HCT116 (cell line): ENCODE measurements around the gene FBN3. TPM values are rescaled to one million over a fixed set of nuclear protein-coding genes. Genes with fewer than 3 reads are reported as not detected.

Experiments
- ATAC-seq: fragments of 200-7000 bp; cut with Tn5 transposase; 2 replicates; pipeline ENCODE4 v1.9.1; 2020; ENCODE audit warnings: mild to moderate bottlenecking, moderate library complexity
- BruUV-seq: library from RNA; stranded (reverse); fragments of 400-500 nt; replicated peaks from 2 replicates; lab custom pipeline; 2021; lab: Mats Ljungman, UMichigan
- CTCF ChIA-PET: fragments of 300-600 bp; sonication (Branson Sonifier 250); formaldehyde crosslinking; loops from one replicate; lab custom pipeline; 2021; ENCODE audit warnings: antibody characterized with exemption; lab: Charles Lee
- POLR2A ChIA-PET: fragments of 300-600, 350-600 bp; sonication (Branson Sonifier 250); formaldehyde crosslinking; loops from one replicate; lab custom pipeline; 2021; ENCODE audit warnings: antibody characterized with exemption; lab: Charles Lee
- RAD21 ChIA-PET, 2 experiments: fragments of 300-600 bp; sonication (Branson Sonifier 250); formaldehyde crosslinking; loops; one replicate each; lab custom pipeline; 2023; ENCODE audit warnings: low total read pairs in 2 of 2; ENCODE audit not compliant: uncharacterized antibody in 2 of 2, unreplicated experiment in 2 of 2, low non-redundant PET in 1 of 2; lab: Charles Lee
- DNase-seq: peaks from one replicate; pipeline ENCODE4 v3.0.0-alpha.2; 2010; ENCODE audit warnings: low read depth, low spot score
- H2AFZ ChIP-seq: fragments of 200-600 bp; shearing (Covaris generic), sonication (generic); 2 replicates; pipeline ENCODE4 v1.6.1; 2017; ENCODE audit warnings: low read depth, mixed run types, mixed read lengths, antibody characterized with exemption, low read length; ENCODE audit not compliant: poor library complexity, severe bottlenecking
- H3K27ac ChIP-seq: 2 replicates; pipeline ENCODE4 v1.5.1; 2012; ENCODE audit warnings: low read depth, low read length
- H3K27me3 ChIP-seq: fragments of 200-600 bp; sonication (generic); 2 replicates; pipeline ENCODE4 v1.6.1; 2016; ENCODE audit warnings: mixed run types, low read length, mixed read lengths; ENCODE audit not compliant: insufficient read depth
- H3K36me3 ChIP-seq, 2 experiments: fragments of 200-500 bp in 1 of 2; fragments of 200-600 bp in 1 of 2; sonication (Bioruptor generic) in 1 of 2; sonication (generic) in 1 of 2; 2 replicates each; pipeline versions ENCODE4 v1.5.1 to v1.6.1; 2014 to 2016; ENCODE audit warnings: low read length in 2 of 2, inconsistent platforms in 1 of 2, mixed read lengths in 1 of 2, mixed run types in 1 of 2; ENCODE audit not compliant: insufficient read depth in 2 of 2, control insufficient read depth in 1 of 2
- H3K4me1 ChIP-seq, 2 experiments: fragments of 200-600 bp in 1 of 2; sonication (generic) in 1 of 2; 2 replicates each; pipeline versions ENCODE4 v1.5.1 to v1.6.1; 2012 to 2017; ENCODE audit warnings: low read length in 2 of 2, inconsistent platforms in 1 of 2, mild to moderate bottlenecking in 1 of 2, mixed read lengths in 1 of 2, mixed run types in 1 of 2, moderate library complexity in 1 of 2; ENCODE audit not compliant: insufficient read depth in 2 of 2, control insufficient read depth in 1 of 2
- H3K4me2 ChIP-seq: fragments of 200-600 bp; sonication (generic); 2 replicates; pipeline ENCODE4 v1.6.1; 2017; ENCODE audit warnings: mixed run types, low read length, mixed read lengths
- H3K4me3 ChIP-seq, 2 experiments: fragments of 200-600 bp in 1 of 2; sonication (generic) in 1 of 2; replicated peaks in 1 of 2; 2 replicates each; pipeline ENCODE4 v1.5.1; 2011 to 2016; ENCODE audit warnings: low read length in 2 of 2, control low read depth in 1 of 2, low read depth in 1 of 2, mild to moderate bottlenecking in 1 of 2, mixed read lengths in 1 of 2, mixed run types in 1 of 2
- H3K79me2 ChIP-seq: fragments of 200-600 bp; sonication (generic); 2 replicates; pipeline ENCODE4 v1.6.1; 2017; ENCODE audit warnings: mild to moderate bottlenecking, mixed run types, low read length, moderate library complexity, mixed read lengths; ENCODE audit not compliant: insufficient read depth
- H3K9ac ChIP-seq: fragments of 200-600 bp; sonication (generic); 2 replicates; pipeline ENCODE4 v1.6.1; 2016; ENCODE audit warnings: low read length, mixed read lengths
- H3K9me2 ChIP-seq: fragments of 200-600 bp; sonication (generic), shearing (Covaris generic); 2 replicates; pipeline ENCODE4 v1.6.1; 2017; ENCODE audit warnings: mixed run types, mild to moderate bottlenecking, moderate library complexity; ENCODE audit not compliant: insufficient read depth
- H3K9me3 ChIP-seq, 2 experiments: fragments of 200-500 bp in 1 of 2; fragments of 200-600 bp in 1 of 2; sonication (Bioruptor generic) in 1 of 2; sonication (generic) in 1 of 2; 2 replicates each; pipeline ENCODE4 v1.6.1; 2014 to 2017; ENCODE audit warnings: low read length in 2 of 2, mixed read lengths in 2 of 2, inconsistent platforms in 1 of 2, low read depth in 1 of 2, mild to moderate bottlenecking in 1 of 2, mixed run types in 1 of 2, moderate library complexity in 1 of 2; ENCODE audit not compliant: control insufficient read depth in 1 of 2, insufficient read depth in 1 of 2
- H4K20me1 ChIP-seq: fragments of 200-600 bp; sonication (generic), shearing (Covaris generic); 2 replicates; pipeline ENCODE4 v1.6.1; 2017; ENCODE audit warnings: mixed run types, mild to moderate bottlenecking, moderate library complexity; ENCODE audit not compliant: insufficient read depth
- CEBPB ChIP-seq: IDR thresholded peaks from 2 replicates; pipeline ENCODE4 v1.6.1; 2012; ENCODE audit warnings: low read depth
- EGR1 ChIP-seq: IDR thresholded peaks from 2 replicates; pipeline ENCODE4 v1.6.1; 2012; ENCODE audit warnings: low read depth
- ELF1 ChIP-seq: IDR thresholded peaks from 2 replicates; pipeline ENCODE4 v1.6.1; 2012; ENCODE audit warnings: low read depth, borderline replicate concordance
- EZH2 ChIP-seq: fragments of 200-600 bp; sonication (generic); IDR thresholded peaks from 2 replicates; pipeline ENCODE4 v1.6.1; 2017; ENCODE audit warnings: antibody characterized with exemption, mixed run types
- EZH2phosphoT487 ChIP-seq: fragments of 200-600 bp; IDR thresholded peaks from 2 replicates; pipeline ENCODE4 v1.6.1; 2018; ENCODE audit warnings: antibody characterized with exemption, borderline replicate concordance
- JUND ChIP-seq: IDR thresholded peaks from 2 replicates; pipeline ENCODE4 v1.6.1; 2012
- MAX ChIP-seq: IDR thresholded peaks from 2 replicates; pipeline ENCODE4 v1.6.1; 2012
- SRF ChIP-seq: IDR thresholded peaks from 2 replicates; pipeline ENCODE4 v1.6.1; 2012; ENCODE audit warnings: low read depth
- TCF7L2 ChIP-seq: IDR thresholded peaks from 2 replicates; pipeline ENCODE4 v1.7.0; 2011; ENCODE audit warnings: borderline replicate concordance, inconsistent platforms; ENCODE audit not compliant: insufficient read depth, insufficient read length; ENCODE audit errors: extremely low read depth
- ZBTB33 ChIP-seq: IDR thresholded peaks from 2 replicates; pipeline ENCODE4 v1.6.1; 2011; ENCODE audit warnings: mild to moderate bottlenecking, low read length, moderate library complexity; ENCODE audit not compliant: insufficient replicate concordance; ENCODE audit errors: extremely low read depth
- ZFX ChIP-seq: fragments of 450-650 bp; IDR thresholded peaks from 2 replicates; pipeline ENCODE4 v1.6.1; 2017
- intact Hi-C: fragments of 100-400 bp; cut with micrococcal nuclease; formaldehyde crosslinking; loops from 2 replicates; pipeline ENCODE4 v1.10.0; 2022
- total RNA-seq: library from RNA; stranded (reverse); gene quantifications from one replicate; pipeline ENCODE4 v1.2.1, GENCODE V29; 2021; ENCODE audit not compliant: unreplicated experiment

Gene FBN3
- total RNA-seq, 1 experiment from 2014 or later: 6.6 TPM

- no peak for TF ChIP-seq EZH2
- TF ChIP-seq ZFX: no peak
- TF ChIP-seq ELF1: no peak
- TF ChIP-seq SRF: no peak
- TF ChIP-seq MAX: no peak
- no peak for TF ChIP-seq TCF7L2
- TF ChIP-seq EGR1: no peak
- TF ChIP-seq EZH2phosphoT487: no peak
- TF ChIP-seq CEBPB: no peak
- no peak for TF ChIP-seq ZBTB33
- TF ChIP-seq JUND: no peak
- Histone ChIP-seq H3K9ac (no peak overlapping the region), H4K20me1 (no peaks in the 10 kb centered on the region), H3K36me3 (no peaks in the 10 kb centered on the region), H3K4me3 (no peak overlapping the region), H3K4me1 (no peaks in the 10 kb centered on the region), H2AFZ (no peak overlapping the region), H3K9me3 (no peaks in the 10 kb centered on the region), H3K79me2 (no peaks in the 10 kb centered on the region), H3K27ac (no peak overlapping the region), H3K27me3 (no peaks in the 10 kb centered on the region), H3K9me2 (no peaks in the 10 kb centered on the region), H3K4me2 (no peak overlapping the region)
- ChIA-PET CTCF (interaction anchor here (2.4 kb wide), 1 partner anchor 10 kb away, joined by 6 read pairs; no protein-coding TSS in a partner anchor), RAD21 (interaction anchor here in 1 of 2 experiments (0.9 kb wide), 1 partner anchor 9 kb away, joined by 4 read pairs; no protein-coding TSS in a partner anchor), POLR2A (no interaction called here)
- intact Hi-C loops: no loop called here
- no peak for DNase-seq
- no peak for ATAC-seq
- BruUV-seq: no TSS peak
Measured at GRCh38 chr19:8167985-8168384, 18.6 kb upstream of the FBN3 start.
